Left ventricle myocardium inferior (tissue), 1 donor: Measurements from ENCODE around the gene DCDC1. TPM values are rescaled to one million over a fixed set of nuclear protein-coding genes. Genes with fewer than 3 reads are reported as not detected.
"Not testable (repeated sequence)": the region's sequence is repeated elsewhere in the genome, so short reads cannot be mapped to it uniquely, and the experiment has no call there.

Experiments used
- DNase-seq: peaks from one replicate; pipeline ENCODE4 v3.0.0-alpha.2; 2020
- H3K27ac ChIP-seq: fragments of 200-600 bp; replicated peaks from 2 replicates; pipeline ENCODE4 v1.8.0; 2021
- H3K27me3 ChIP-seq: fragments of 200-600 bp; 2 replicates; pipeline ENCODE4 v1.8.0; 2021; ENCODE audit warnings: low read depth
- H3K36me3 ChIP-seq: fragments of 200-600 bp; 2 replicates; pipeline ENCODE4 v1.8.0; 2021
- H3K4me1 ChIP-seq: fragments of 200-600 bp; 2 replicates; pipeline ENCODE4 v1.8.0; 2021
- H3K4me3 ChIP-seq: fragments of 200-600 bp; 2 replicates; pipeline ENCODE4 v1.8.0; 2021; ENCODE audit warnings: mild to moderate bottlenecking, moderate library complexity
- H3K9me3 ChIP-seq: fragments of 200-600 bp; replicated peaks from 2 replicates; pipeline ENCODE4 v1.8.0; 2021
- CTCF ChIP-seq: fragments of 200-600 bp; IDR thresholded peaks from 2 replicates; pipeline ENCODE4 v1.8.0; 2021; ENCODE audit warnings: antibody characterized with exemption, mild to moderate bottlenecking, borderline replicate concordance
- intact Hi-C: fragments of 100-400 bp; cut with micrococcal nuclease; formaldehyde crosslinking; loops from one replicate; pipeline ENCODE4 v1.11.0; 2022
- total RNA-seq: library from RNA; stranded (reverse); fragmentation: NEBNext Ultra II Directional; extraction: Animal tissue kit (Norgen Biotek cat#: 25700); gene quantifications from one replicate; pipeline ENCODE4 v1.2.1, GENCODE V29; 2021
- donor health status: DM: no; HTN: yes; CAD: no; lungs with severe emphysema.

DCDC1 gene
- total RNA-seq, 1 donor from 2014 or later, result not detected

GRCh38 chr11:31328697-31329096, 40.8 kb downstream of the DCDC1 start:
- Histone ChIP-seq H3K9me3 (peaks cover 6% of the 10 kb centered on the region), H3K4me1 (no peaks in the 10 kb centered on the region), H3K27ac (no peak overlapping the region), H3K27me3 (no peaks in the 10 kb centered on the region), H3K36me3 (no peaks in the 10 kb centered on the region), H3K4me3 (no peak overlapping the region)
- DNase-seq, result no peak
- no peak for TF ChIP-seq CTCF
- intact Hi-C loops, result no loop called here

GRCh38 chr11:31327417-31327816, 42.1 kb downstream of the DCDC1 start:
- Histone ChIP-seq H3K36me3 (no peaks in the 10 kb centered on the region), H3K27ac (no peak overlapping the region), H3K4me1 (no peaks in the 10 kb centered on the region), H3K27me3 (no peaks in the 10 kb centered on the region), H3K9me3 (peaks cover 6% of the 10 kb centered on the region), H3K4me3 (no peak overlapping the region)
- DNase-seq, result no peak
- intact Hi-C loops, result no loop called here
- TF ChIP-seq CTCF, result no peak

GRCh38 chr11:31326470-31327148, 42.9 kb downstream of the DCDC1 start:
- intact Hi-C loops, result no loop called here
- DNase-seq, result no peak
- Histone ChIP-seq H3K36me3 (no peaks in the 10 kb centered on the region), H3K9me3 (peaks cover 6% of the 10 kb centered on the region), H3K4me3 (no peak overlapping the region), H3K4me1 (no peaks in the 10 kb centered on the region), H3K27ac (no peak overlapping the region), H3K27me3 (no peaks in the 10 kb centered on the region)
- TF ChIP-seq CTCF, result no peak

- H3K27ac ChIP-seq, result no peak overlapping the region
- no peak overlapping the region for H3K4me3 ChIP-seq
- H3K4me1 ChIP-seq, result no peaks in the 10 kb centered on the region
- H3K27me3 ChIP-seq, result no peaks in the 10 kb centered on the region
- DNase-seq, result no peak
- TF ChIP-seq CTCF, result no peak
- H3K9me3 ChIP-seq, result no peaks in the 10 kb centered on the region
- intact Hi-C loops, result no loop called here
- no peaks in the 10 kb centered on the region for H3K36me3 ChIP-seq
Observed at GRCh38 chr11:31325160-31325559, 44.4 kb downstream of the DCDC1 start.

- DNase-seq, result no peak
- H3K27me3 ChIP-seq, result no peaks in the 10 kb centered on the region
- H3K36me3 ChIP-seq, result no peaks in the 10 kb centered on the region
- H3K9me3 ChIP-seq, result no peaks in the 10 kb centered on the region
- H3K4me1 ChIP-seq, result no peaks in the 10 kb centered on the region
- no peak for TF ChIP-seq CTCF
- intact Hi-C loops, result no loop called here
- no peak overlapping the region for H3K4me3 ChIP-seq
- no peak overlapping the region for H3K27ac ChIP-seq
Observed at GRCh38 chr11:31323145-31323544, 46.4 kb downstream of the DCDC1 start.

- H3K9me3 ChIP-seq, H3K36me3 ChIP-seq, intact Hi-C loops, H3K4me1 ChIP-seq, H3K4me3 ChIP-seq, H3K27ac ChIP-seq, DNase-seq, H3K27me3 ChIP-seq: not testable (repeated sequence)
Observed at GRCh38 chr11:31321494-31321893, 48.0 kb downstream of the DCDC1 start.
